Central memory CD8-positive, alpha-beta T cell (primary cell): Measurements from ENCODE around the gene PRKAG2.
"Not testable (repeated sequence)": the region's sequence is repeated elsewhere in the genome, so short reads cannot be mapped to it uniquely, and the experiment has no call there.

Experiments used
- ATAC-seq: fragments of 150-1000 bp; cut with Tn5 transposase; replicated peaks from 2 replicates; pipeline ENCODE4 v1.10.0; 2022; ENCODE audit warnings: mild to moderate bottlenecking, moderate FRiP score, moderate number of reproducible peaks; ENCODE audit not compliant: poor library complexity, severe bottlenecking; ENCODE audit errors: extremely low read depth
- DNase-seq, 2 donors: peaks; one replicate each; pipeline ENCODE4 v3.0.0; 2021; ENCODE audit warnings: low spot score in 2 of 2
- H3K27ac Mint-ChIP-seq: one replicate; pipeline ENCODE4 v1.8.0; 2022; ENCODE audit warnings: low read depth, mild to moderate bottlenecking, moderate library complexity, mixed read lengths
- H3K27me3 Mint-ChIP-seq: one replicate; pipeline ENCODE4 v1.8.0; 2022; ENCODE audit warnings: mixed read lengths
- H3K36me3 Mint-ChIP-seq: one replicate; pipeline ENCODE4 v1.8.0; 2022; ENCODE audit warnings: mild to moderate bottlenecking, moderate library complexity, mixed read lengths; ENCODE audit not compliant: insufficient read depth
- H3K4me1 Mint-ChIP-seq: one replicate; pipeline ENCODE4 v1.8.0; 2022; ENCODE audit warnings: mixed read lengths
- H3K4me3 Mint-ChIP-seq: one replicate; pipeline ENCODE4 v1.8.0; 2022; ENCODE audit warnings: mild to moderate bottlenecking, moderate library complexity, mixed read lengths
- H3K9me3 Mint-ChIP-seq: one replicate; pipeline ENCODE4 v1.8.0; 2022; ENCODE audit warnings: mixed read lengths

Gene PRKAG2

DNA sequence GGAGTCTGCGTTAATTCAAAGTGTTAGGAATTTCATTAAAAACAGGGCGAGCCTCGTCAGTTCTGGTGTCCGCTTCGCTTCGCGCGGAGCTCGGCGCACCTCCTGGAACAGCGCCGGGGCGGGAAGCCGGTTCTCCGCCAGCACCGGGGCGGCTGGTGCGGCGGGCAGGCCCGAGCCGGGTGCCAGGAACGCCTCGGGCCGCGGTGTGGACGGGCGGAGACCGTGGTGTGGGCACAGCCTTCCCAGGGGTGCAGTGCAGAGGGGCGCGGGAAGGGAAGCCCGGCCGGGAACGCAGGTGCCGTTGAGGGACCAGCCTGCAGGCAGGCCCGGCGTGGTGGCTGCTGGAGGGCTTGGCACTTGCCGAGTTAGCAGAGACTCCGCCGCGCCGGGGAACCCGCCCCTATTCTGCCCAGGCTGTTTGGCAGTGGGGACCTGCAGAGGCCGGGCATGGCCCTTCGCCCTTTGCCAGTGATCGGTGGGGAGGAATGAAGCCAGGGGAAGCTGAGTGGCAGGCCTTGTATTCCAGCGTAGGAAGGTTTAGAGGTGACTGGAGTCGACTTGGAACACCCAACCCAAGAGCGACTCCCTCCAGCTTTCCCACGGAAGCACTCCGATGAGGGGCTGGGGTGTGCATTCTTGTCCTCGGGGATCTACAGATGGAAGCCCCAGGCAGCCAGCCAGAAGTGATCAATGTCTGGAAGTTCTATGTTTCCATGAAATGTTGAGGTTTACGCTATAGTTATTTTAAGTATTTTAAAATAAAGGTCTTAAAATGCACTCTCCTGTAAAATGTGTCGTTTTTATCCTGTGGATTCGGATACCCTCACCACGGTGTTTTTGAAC is 356.3 kb downstream of the PRKAG2 start:
- no peaks in the 10 kb centered on the region for H3K9me3 Mint-ChIP-seq
- ATAC-seq, result no peak

DNA sequence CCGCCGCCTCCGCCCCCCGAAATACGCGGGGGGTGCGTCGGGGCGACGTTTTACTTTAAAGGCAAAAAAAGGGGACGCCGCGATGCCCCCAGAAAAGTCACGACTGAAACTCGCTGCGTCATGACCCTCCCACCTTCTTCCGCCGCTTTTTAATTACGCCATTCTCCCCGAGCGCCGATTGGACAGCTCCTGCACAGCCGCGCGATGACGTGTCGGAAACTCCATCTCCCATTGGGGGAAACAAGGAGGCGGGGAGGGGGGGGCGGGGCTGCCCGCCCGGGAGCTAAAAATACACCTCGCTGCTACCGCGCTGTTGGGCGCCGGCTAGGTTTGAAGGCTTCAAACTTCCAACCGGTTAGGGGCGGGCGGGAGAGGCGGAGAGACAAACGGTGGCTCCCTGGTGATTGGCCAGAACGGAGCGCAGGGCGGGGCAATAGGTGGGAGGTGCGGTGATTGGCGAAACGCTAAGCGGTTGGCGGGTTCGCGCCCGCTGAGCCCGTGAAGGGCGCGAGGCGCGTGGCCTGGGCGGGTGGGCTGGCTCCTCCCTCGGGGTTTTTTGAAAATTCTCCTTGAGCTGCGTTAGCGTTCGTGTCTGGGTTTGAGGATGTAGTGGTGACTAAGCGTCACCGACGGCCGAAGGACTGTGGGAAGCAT is 357.0 kb downstream of the PRKAG2 start, which contains the start of gene RHEB:
RHEB (minus strand) TSS at position 131 of the 654 bp plus-strand sequence. CDS start 384 bp downstream, outside the sequence.
- H3K36me3 Mint-ChIP-seq, result peaks cover 21% of the 10 kb centered on the region
- no peaks in the 10 kb centered on the region for H3K27me3 Mint-ChIP-seq
- no peaks in the 10 kb centered on the region for H3K9me3 Mint-ChIP-seq
- DNase-seq (peak; percentile 97 to 98), ATAC-seq (peak; percentile 84)
- peaks cover 43% of the 10 kb centered on the region for H3K4me1 Mint-ChIP-seq
- H3K27ac Mint-ChIP-seq, result peak within 1 kb of the TSS; percentile 88
- H3K4me3 Mint-ChIP-seq, result peak within 1 kb of the TSS; percentile 84

More for the DNA sequence above, 356.3 kb downstream of the PRKAG2 start:
- H3K4me1 Mint-ChIP-seq, result peaks cover 35% of the 10 kb centered on the region
- H3K36me3 Mint-ChIP-seq, result peaks cover 21% of the 10 kb centered on the region
- H3K4me3 Mint-ChIP-seq, result peak overlapping the region; percentile 84
- peak overlapping the region; percentile 88 for H3K27ac Mint-ChIP-seq
- H3K27me3 Mint-ChIP-seq, result no peaks in the 10 kb centered on the region
- DNase-seq, result peak; percentile 16 to 22

DNA sequence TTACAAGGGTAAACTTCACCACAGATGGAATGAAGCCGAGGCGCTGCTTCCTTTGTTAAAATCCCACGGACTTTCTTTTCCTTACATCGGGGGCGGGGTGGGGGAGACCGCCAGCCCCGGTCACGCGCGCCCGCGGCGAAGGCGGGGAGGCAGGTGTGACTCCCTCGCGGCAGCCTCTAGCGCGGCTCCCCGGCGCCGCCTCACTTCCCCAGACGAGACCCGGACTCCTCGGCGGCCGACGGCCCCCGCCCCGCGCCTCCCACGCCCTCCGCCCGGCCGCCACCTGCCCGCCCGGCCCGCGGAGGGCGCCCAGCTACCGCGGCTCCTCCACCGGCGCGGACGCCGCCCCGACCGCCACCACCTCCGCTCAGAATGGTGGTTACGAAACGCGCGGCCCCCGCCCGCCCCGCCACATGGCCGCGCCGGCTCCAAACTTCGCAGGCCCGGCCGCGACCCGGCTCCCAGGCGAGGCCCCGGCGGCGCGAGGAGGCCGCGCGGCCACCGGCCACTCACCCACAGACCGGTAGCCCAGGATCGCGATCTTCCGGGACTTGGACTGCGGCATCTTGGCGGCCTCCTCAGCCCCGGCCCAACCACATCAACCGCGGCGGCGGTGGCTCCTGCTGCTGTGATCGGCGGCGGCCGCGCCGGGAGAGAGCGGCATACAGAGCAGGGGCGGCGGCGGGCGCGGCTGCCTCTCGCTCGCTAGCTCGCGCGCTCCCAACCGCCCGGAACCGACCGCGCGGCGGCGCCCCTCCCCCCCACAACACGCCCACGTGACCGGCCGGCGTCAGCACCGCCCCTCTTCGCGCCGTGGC is 357.8 kb downstream of the PRKAG2 start:
- peak; percentile 40 to 44 for DNase-seq
- peaks cover 21% of the 10 kb centered on the region for H3K36me3 Mint-ChIP-seq
- peak overlapping the region; percentile 88 for H3K27ac Mint-ChIP-seq

DNA sequence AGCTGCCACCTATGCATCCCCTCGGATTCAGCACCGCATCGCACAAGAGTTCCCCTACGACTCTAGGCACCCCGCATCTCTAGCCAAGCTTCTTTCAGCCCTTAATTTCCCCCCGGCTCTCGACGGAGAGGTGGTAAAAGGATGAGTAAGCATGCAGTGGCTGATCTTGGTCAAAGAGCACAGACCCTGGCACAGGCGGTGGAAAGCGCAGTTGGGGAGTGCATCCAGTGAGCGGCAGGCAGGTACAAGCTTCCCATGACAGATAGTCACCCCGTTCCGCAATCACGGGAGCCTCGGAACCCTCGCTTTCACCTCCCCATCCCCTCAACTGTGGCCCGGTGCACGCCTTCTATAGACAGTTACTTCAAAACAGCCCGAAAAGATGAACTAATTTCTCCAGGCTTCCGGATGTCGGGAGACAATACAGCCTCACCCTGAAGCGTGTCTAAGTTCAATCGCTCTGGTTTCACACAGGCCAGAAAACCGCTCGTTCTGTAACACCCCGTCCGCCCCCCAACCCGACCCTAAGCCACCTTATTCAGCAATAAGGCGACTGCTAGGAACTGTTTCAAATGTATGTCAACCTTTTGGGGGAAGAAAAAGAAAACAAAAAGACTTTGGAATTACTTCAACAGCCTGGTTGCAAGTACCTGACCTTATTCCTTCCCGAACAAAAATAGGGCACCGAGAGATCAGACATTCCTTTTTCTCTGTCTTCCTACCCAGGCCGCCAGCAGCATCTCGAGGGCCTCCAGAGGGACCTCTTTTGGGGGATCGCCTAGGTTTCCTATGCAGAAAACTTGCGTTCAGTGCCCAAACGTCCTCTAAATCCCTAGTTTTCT is 358.6 kb downstream of the PRKAG2 start:
- peak overlapping the region; percentile 88 for H3K27ac Mint-ChIP-seq
- ATAC-seq, result peak; percentile 5
- H3K9me3 Mint-ChIP-seq, result no peaks in the 10 kb centered on the region
- H3K4me1 Mint-ChIP-seq, result peaks cover 55% of the 10 kb centered on the region
- DNase-seq, result peak; percentile 23 to 37
- peaks cover 21% of the 10 kb centered on the region for H3K36me3 Mint-ChIP-seq
- H3K4me3 Mint-ChIP-seq, result peak overlapping the region; percentile 84
- no peaks in the 10 kb centered on the region for H3K27me3 Mint-ChIP-seq

More for the DNA sequence above, 357.8 kb downstream of the PRKAG2 start:
- peak; percentile 65 for ATAC-seq
- Mint-ChIP-seq H3K4me1 (peaks cover 49% of the 10 kb centered on the region), H3K4me3 (peak overlapping the region; percentile 84)
- not testable (repeated sequence) for H3K27me3 Mint-ChIP-seq, H3K9me3 Mint-ChIP-seq

DNA sequence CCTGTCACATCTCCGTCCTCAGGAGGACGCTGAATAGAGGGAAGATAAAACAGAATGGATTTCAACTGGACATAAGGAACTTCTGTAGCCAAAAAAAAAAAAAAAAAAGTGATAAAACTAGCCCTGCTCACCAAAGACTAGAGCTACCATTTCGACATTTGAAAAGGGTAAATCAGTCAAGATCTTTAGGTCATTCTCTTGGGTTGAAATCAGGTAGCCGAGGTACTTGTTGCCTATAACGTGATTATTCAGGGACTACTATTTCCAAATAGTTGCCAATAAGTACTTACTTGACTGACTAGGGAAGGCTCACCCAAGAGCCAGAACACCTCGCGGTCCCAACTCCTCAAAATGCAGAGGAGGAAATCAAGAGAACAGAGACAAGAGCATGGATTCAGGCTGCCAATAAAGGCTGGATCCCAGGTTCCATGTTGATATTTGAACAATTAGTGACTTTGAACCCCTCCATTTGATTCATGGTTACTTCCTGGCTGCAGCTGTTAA is 359.3 kb downstream of the PRKAG2 start:
- peak overlapping the region; percentile 84 for H3K4me3 Mint-ChIP-seq
- no peaks in the 10 kb centered on the region for H3K9me3 Mint-ChIP-seq
- peak overlapping the region; percentile 88 for H3K27ac Mint-ChIP-seq
- H3K4me1 Mint-ChIP-seq, result peaks cover 60% of the 10 kb centered on the region
- no peak for ATAC-seq
- no peaks in the 10 kb centered on the region for H3K27me3 Mint-ChIP-seq
- H3K36me3 Mint-ChIP-seq, result peaks cover 21% of the 10 kb centered on the region
- DNase-seq, result no peak

DNA sequence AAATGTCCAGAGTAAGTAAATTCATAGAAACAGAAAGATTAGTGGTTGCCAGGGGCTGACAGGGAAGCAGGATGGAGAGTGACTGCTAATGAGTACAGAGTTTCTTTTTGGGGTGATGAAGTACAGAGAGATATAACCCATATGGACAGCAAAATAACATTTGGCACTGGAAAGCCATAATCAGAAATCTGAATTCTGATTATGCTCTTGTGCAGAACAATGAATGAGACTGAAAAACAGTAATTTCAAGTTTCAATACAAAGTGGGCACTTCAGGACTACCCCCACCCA is 361.7 kb downstream of the PRKAG2 start:
- peak overlapping the region; percentile 3 for H3K27ac Mint-ChIP-seq
- H3K36me3 Mint-ChIP-seq, result peaks cover 18% of the 10 kb centered on the region

DNA sequence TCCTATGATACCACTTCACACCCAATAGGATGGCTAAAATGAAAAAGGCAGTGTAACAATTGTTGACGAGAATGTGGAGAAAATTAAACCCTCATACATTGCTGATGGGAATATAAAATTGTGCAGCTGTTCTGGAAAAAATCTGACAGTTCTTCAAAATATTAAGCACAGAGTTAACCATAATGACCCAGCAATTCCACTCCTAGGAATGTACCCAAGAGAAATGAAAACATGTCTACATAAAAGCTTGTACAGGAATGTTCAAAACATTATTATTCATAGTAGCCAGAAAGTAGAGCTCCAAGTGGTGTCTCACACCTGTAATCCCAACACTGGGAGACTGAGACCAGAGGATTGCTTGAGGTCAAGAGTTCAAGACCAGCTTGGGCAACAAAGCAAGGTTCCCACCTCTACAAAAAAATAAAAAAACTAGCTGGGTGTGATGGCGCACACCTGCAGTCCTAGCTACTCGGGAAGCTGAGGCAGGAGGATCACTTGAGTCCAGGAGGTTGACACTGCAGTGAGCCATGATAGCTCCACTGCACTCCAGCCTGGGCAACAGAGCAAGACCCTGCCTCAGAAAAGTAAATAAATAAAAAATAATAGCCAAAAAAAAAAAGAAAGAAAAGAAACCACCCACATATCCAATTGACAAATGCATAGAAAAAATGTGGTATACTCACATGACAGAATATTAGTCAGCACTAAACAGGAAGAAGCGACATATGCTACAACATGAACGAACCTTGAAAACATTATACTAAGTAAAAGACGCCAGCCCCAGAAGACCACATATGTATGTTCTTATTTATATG is 362.2 kb downstream of the PRKAG2 start:
- Mint-ChIP-seq H3K27me3 (no peaks in the 10 kb centered on the region), H3K9me3 (no peaks in the 10 kb centered on the region), H3K36me3 (peaks cover 13% of the 10 kb centered on the region), H3K4me1 (peaks cover 80% of the 10 kb centered on the region), H3K4me3 (peak overlapping the region; percentile 25), H3K27ac (peak overlapping the region; percentile 3)
- ATAC-seq (no peak), DNase-seq (no peak)

More for the DNA sequence above, 361.7 kb downstream of the PRKAG2 start:
- H3K4me3 Mint-ChIP-seq, result peak overlapping the region; percentile 25
- DNase-seq (no peak), ATAC-seq (no peak)
- peaks cover 80% of the 10 kb centered on the region for H3K4me1 Mint-ChIP-seq
- H3K27me3 Mint-ChIP-seq, result no peaks in the 10 kb centered on the region
- no peaks in the 10 kb centered on the region for H3K9me3 Mint-ChIP-seq

DNA sequence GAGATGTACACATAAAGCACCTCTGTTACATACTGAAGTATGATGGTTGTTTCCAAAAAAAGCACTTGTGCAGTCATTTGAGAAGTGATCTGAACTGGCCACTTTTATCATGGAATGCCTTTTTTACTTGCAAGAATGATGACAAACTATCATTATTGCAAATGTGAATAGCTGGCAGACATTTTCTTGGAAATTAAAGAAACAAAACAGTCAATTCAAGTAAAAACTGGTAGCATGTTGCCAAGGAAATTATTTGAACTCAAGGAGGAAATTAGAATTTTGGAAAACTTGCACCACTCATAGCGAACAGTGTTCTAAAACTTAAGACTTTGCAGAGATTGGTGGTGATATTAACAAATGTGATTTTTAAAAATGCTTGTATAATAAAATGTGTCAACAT is 363.8 kb downstream of the PRKAG2 start:
- Mint-ChIP-seq H3K9me3 (no peaks in the 10 kb centered on the region), H3K27ac (no peak overlapping the region), H3K4me3 (no peak overlapping the region), H3K27me3 (no peaks in the 10 kb centered on the region), H3K4me1 (peaks cover 82% of the 10 kb centered on the region), H3K36me3 (peaks cover 6% of the 10 kb centered on the region)
- ATAC-seq (no peak), DNase-seq (no peak)

DNA sequence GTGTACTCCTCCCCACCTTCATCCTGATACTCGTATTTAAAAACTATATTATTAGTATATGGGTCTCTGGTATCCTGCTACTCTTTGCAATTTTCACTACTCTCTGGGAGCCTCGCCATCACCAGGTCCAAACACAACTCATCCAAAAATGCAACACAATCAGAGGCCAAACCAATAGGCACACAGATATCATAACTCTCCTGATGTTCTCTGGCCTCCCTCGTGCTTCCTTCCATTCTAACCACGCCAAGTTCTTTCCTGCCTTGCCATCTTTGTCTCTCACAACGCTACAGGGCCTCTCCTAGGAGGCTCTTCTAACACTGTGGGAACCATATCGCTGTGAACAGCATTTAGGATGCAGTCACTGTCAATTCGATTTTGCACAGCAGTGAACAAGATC is 364.6 kb downstream of the PRKAG2 start:
- Mint-ChIP-seq H3K27me3 (no peaks in the 10 kb centered on the region), H3K36me3 (peaks cover 4% of the 10 kb centered on the region), H3K4me3 (no peak overlapping the region), H3K27ac (no peak overlapping the region), H3K4me1 (peaks cover 81% of the 10 kb centered on the region), H3K9me3 (no peaks in the 10 kb centered on the region)
- DNase-seq (no peak), ATAC-seq (no peak)

DNA sequence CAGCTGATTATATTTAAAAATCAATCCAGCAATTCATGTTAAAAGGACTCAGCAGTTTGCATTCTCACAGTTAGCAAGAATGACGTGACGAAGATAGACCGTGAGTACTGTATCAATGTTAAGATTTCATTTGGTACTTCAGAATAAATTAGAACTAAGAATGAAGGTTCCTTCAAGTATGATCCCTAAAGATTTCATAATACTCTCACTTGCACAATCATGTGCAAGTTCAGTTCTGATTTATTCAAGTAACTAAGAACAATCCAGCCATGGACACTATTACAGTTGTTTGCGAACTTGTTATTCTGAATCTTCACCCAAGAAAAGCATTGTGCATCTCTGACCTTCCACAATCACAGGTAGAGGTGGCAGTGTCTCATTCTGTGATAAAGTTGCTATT is 365.0 kb downstream of the PRKAG2 start:
- no peak overlapping the region for H3K27ac Mint-ChIP-seq
- no peaks in the 10 kb centered on the region for H3K27me3 Mint-ChIP-seq
- no peak overlapping the region for H3K4me3 Mint-ChIP-seq
- ATAC-seq (no peak), DNase-seq (no peak)
- H3K9me3 Mint-ChIP-seq, result no peaks in the 10 kb centered on the region
- peaks cover 2% of the 10 kb centered on the region for H3K36me3 Mint-ChIP-seq
- H3K4me1 Mint-ChIP-seq, result peaks cover 81% of the 10 kb centered on the region

DNA sequence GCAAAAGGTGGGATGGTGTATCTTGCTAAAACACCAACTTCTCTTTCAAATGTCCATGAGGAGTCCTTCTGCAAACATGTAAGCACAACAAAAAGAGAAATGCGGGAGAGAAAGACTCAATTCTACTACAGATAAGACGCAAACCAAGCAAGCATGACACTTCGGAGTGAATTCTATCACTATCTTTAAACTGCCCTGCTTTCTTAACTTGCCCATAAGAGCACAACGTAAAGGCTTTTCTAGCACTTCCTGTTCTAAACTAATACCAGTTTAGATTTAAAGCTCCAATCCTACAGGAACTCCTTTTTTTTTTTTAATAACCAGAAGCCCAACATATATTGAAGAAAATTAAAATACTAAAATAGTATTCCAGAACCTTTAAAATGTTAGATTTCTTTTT is 365.6 kb downstream of the PRKAG2 start:
- no peak for DNase-seq
- peaks cover 79% of the 10 kb centered on the region for H3K4me1 Mint-ChIP-seq
- no peaks in the 10 kb centered on the region for H3K27me3 Mint-ChIP-seq
- no peak overlapping the region for H3K4me3 Mint-ChIP-seq
- H3K27ac Mint-ChIP-seq, result no peak overlapping the region
- H3K36me3 Mint-ChIP-seq, result peaks cover 1% of the 10 kb centered on the region
- ATAC-seq, result no peak
- H3K9me3 Mint-ChIP-seq, result no peaks in the 10 kb centered on the region
